ENCODE results near the gene SLC16A11. TPM values are rescaled to one million over a fixed set of nuclear protein-coding genes. Genes with fewer than 3 reads are reported as not detected.
"Not testable (repeated sequence)": the region's sequence is repeated elsewhere in the genome, so short reads cannot be mapped to it uniquely, and the experiment has no call there.

SLC16A11 gene
- not detected in 2 replicates for total RNA-seq (ENCODE audit: low replicate concordance)

- peaks cover 41% of the 10 kb centered on the region for H3K4me1 Mint-ChIP-seq
- H3K9ac ChIP-seq: no peak within 1 kb of the TSS
- TF ChIP-seq, protein P1, sequence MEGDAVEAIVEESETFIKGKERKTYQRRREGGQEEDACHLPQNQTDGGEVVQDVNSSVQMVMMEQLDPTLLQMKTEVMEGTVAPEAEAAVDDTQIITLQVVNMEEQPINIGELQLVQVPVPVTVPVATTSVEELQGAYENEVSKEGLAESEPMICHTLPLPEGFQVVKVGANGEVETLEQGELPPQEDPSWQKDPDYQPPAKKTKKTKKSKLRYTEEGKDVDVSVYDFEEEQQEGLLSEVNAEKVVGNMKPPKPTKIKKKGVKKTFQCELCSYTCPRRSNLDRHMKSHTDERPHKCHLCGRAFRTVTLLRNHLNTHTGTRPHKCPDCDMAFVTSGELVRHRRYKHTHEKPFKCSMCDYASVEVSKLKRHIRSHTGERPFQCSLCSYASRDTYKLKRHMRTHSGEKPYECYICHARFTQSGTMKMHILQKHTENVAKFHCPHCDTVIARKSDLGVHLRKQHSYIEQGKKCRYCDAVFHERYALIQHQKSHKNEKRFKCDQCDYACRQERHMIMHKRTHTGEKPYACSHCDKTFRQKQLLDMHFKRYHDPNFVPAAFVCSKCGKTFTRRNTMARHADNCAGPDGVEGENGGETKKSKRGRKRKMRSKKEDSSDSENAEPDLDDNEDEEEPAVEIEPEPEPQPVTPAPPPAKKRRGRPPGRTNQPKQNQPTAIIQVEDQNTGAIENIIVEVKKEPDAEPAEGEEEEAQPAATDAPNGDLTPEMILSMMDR (IDR thresholded peaks at IDR 0.05): no peak
- TF ChIP-seq EZH2phosphoT487 (IDR thresholded peaks at IDR 0.05) (peak; percentile 68), EZH2 (IDR thresholded peaks at IDR 0.05) (peak; percentile 30)
- peak within 1 kb of the TSS; percentile 80 for H3K4me2 ChIP-seq
- H3K36me3 Mint-ChIP-seq: no peaks in the 10 kb centered on the region
- H3K79me2 ChIP-seq (ENCODE audit: low read depth): no peaks in the 10 kb centered on the region
- H3K27ac Mint-ChIP-seq: no peak within 1 kb of the TSS
- H3K9me3 Mint-ChIP-seq: no peaks in the 10 kb centered on the region
- H3K4me3 ChIP-seq: peak within 1 kb of the TSS; percentile 43
- peak; percentile 58 for DNase-seq (ENCODE audit: low spot score)
- peaks cover 78% of the 10 kb centered on the region for H3K27me3 ChIP-seq
- no peak within 1 kb of the TSS for H3K27ac ChIP-seq
- H2AFZ ChIP-seq (replicated peaks): peak within 1 kb of the TSS; percentile 39
- peaks cover 32% of the 10 kb centered on the region for H4K20me1 ChIP-seq (ENCODE audit: low read depth)
- H3K4me3 Mint-ChIP-seq: peak within 1 kb of the TSS; percentile 60
- H3K27me3 Mint-ChIP-seq (ENCODE audit: insufficient read depth, low read depth): peaks cover 38% of the 10 kb centered on the region
- peaks cover 26% of the 10 kb centered on the region for H3F3A ChIP-seq (ENCODE audit: low read depth)
- H3K36me3 ChIP-seq: no peaks in the 10 kb centered on the region
- no peaks in the 10 kb centered on the region for H3K9me3 ChIP-seq (ENCODE audit: low read depth)
- H3K4me1 ChIP-seq: peaks cover 31% of the 10 kb centered on the region
Measured at GRCh38 chr17:7043497-7044198, at the start of gene SLC16A11. TSS of gene SLC16A11 (minus strand) at chr17:7044092. CDS start at chr17:7043513, 579 bp downstream.

GRCh38 chr17:7091311-7092005, 47.6 kb upstream of the SLC16A11 start:
- not testable (repeated sequence) for H4K20me1 ChIP-seq (ENCODE audit: low read depth); H3K79me2 ChIP-seq (ENCODE audit: low read depth); H3K4me1 ChIP-seq; H3K27me3 ChIP-seq; H3F3A ChIP-seq (ENCODE audit: low read depth); H3K9ac ChIP-seq; H3K9me3 ChIP-seq (ENCODE audit: low read depth); H3K36me3 ChIP-seq; H3K27ac ChIP-seq; H3K36me3 Mint-ChIP-seq; H2AFZ ChIP-seq (replicated peaks); DNase-seq (ENCODE audit: low spot score); H3K4me3 Mint-ChIP-seq; H3K4me3 ChIP-seq; H3K4me2 ChIP-seq; H3K27me3 Mint-ChIP-seq (ENCODE audit: insufficient read depth, low read depth)
- peaks cover 12% of the 10 kb centered on the region for H3K4me1 Mint-ChIP-seq
- peak overlapping the region; percentile 33 for H3K27ac Mint-ChIP-seq
- H3K9me3 Mint-ChIP-seq: peaks cover 12% of the 10 kb centered on the region

DNA sequence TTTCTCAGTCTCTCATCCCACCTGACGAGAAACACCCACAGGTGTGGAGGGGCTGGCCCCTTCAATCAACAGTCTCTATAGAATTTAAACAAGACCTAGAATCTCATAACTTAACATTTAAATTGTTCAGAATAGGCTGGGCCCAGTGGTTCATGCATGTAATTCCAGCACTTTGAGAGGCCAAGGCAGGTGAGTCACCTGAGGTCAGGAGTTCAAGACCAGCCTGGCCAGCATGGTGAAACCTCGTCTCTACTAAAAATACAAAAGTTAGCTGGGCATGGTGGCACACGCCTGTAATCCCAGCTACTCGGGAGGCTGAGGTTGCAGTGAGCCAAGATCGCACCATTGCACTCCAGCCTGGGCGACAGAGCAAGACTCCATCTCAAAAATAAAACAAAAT, 45.7 kb upstream of the SLC16A11 start:
- H3F3A ChIP-seq (ENCODE audit: low read depth); H3K79me2 ChIP-seq (ENCODE audit: low read depth); H3K4me3 ChIP-seq; H3K36me3 Mint-ChIP-seq; DNase-seq (ENCODE audit: low spot score); H3K4me3 Mint-ChIP-seq; H3K4me2 ChIP-seq; H3K9me3 ChIP-seq (ENCODE audit: low read depth); H3K27me3 ChIP-seq; H3K36me3 ChIP-seq; H2AFZ ChIP-seq (replicated peaks); H3K9ac ChIP-seq; H4K20me1 ChIP-seq (ENCODE audit: low read depth); H3K27me3 Mint-ChIP-seq (ENCODE audit: insufficient read depth, low read depth); H3K27ac ChIP-seq; H3K4me1 ChIP-seq; H3K27ac Mint-ChIP-seq: not testable (repeated sequence)
- H3K4me1 Mint-ChIP-seq: peaks cover 12% of the 10 kb centered on the region
- H3K9me3 Mint-ChIP-seq: peaks cover 12% of the 10 kb centered on the region

DNA sequence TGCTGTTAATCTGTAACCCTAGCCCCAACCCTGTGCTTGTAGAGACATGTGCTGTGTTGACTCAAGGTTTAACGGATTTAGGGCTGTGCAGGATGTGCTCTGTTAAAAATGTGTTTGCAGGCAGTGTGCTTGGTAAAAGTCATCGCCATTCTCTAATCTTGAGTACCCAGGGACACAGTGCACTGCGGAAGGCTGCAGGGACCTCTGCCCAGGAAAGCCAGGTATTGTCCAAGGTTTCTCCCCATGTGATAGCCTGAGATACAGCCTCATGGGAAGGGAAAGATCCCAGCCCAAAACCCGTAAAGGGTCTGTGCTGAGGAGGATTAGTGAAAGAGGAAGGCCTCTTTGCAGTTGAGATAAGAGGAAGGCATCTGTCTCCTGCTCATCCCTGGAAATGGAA, 44.5 kb upstream of the SLC16A11 start:
- not testable (repeated sequence) for H3K36me3 Mint-ChIP-seq; H3K4me2 ChIP-seq; H3K9me3 ChIP-seq (ENCODE audit: low read depth); H3K4me3 Mint-ChIP-seq; H3K27me3 ChIP-seq; H4K20me1 ChIP-seq (ENCODE audit: low read depth); H3K9ac ChIP-seq; H3K4me1 ChIP-seq; H3F3A ChIP-seq (ENCODE audit: low read depth); H3K36me3 ChIP-seq; H3K79me2 ChIP-seq (ENCODE audit: low read depth); H3K27ac Mint-ChIP-seq; DNase-seq (ENCODE audit: low spot score); H3K4me3 ChIP-seq; H3K27me3 Mint-ChIP-seq (ENCODE audit: insufficient read depth, low read depth); H3K27ac ChIP-seq
- Mint-ChIP-seq H3K4me1 (peaks cover 12% of the 10 kb centered on the region), H3K9me3 (peaks cover 12% of the 10 kb centered on the region)
- H2AFZ ChIP-seq (replicated peaks): peak overlapping the region; percentile 47
